Heart right ventricle (tissue), 16 donors: Measurements from ENCODE around the gene KIF5A. TPM values are rescaled to one million over a fixed set of nuclear protein-coding genes. Genes with fewer than 3 reads are reported as not detected.

ENCODE experiments used
- ATAC-seq, 8 donors: fragments of 200-7000 bp; cut with Tn5 transposase; one replicate each; pipeline ENCODE4 v1.9.1; 2020; ENCODE audit warnings: mild to moderate bottlenecking in 8 of 8, moderate library complexity in 8 of 8, moderate number of reproducible peaks in 1 of 8
- DNase-seq, 2 donors: peaks; one replicate each; pipeline ENCODE4 v3.0.0-alpha.2; 2020
- H3K27ac ChIP-seq, 10 donors: fragments of 200-600 bp; sonication (generic) in 2 of 10; one replicate each; pipeline versions ENCODE4 v1.5.0 to v1.8.0; 2020 to 2022; ENCODE audit warnings: mild to moderate bottlenecking in 3 of 10
- H3K27me3 ChIP-seq, 7 donors: fragments of 200-600 bp; one replicate each; pipeline ENCODE4 v1.8.0; 2021 to 2022; ENCODE audit warnings: mild to moderate bottlenecking in 2 of 7
- H3K36me3 ChIP-seq, 9 donors: fragments of 200-600 bp; sonication (generic) in 1 of 9; one replicate each; pipeline versions ENCODE4 v1.5.0 to v1.8.0; 2020 to 2022; ENCODE audit warnings: mild to moderate bottlenecking in 2 of 9
- H3K4me1 ChIP-seq, 9 donors: fragments of 200-600 bp; sonication (generic) in 1 of 9; one replicate each; pipeline versions ENCODE4 v1.5.0 to v1.8.0; 2020 to 2022; ENCODE audit warnings: mild to moderate bottlenecking in 4 of 9
- H3K4me3 ChIP-seq, 10 donors: fragments of 200-600 bp; sonication (generic) in 2 of 10; one replicate each; pipeline versions ENCODE4 v1.5.0 to v1.8.0; 2020 to 2022; ENCODE audit warnings: mild to moderate bottlenecking in 7 of 10, moderate library complexity in 2 of 10
- H3K9me3 ChIP-seq, 11 donors: fragments of 200-600 bp in 10 of 11; sonication (generic) in 2 of 11; one replicate each; pipeline versions ENCODE4 v1.5.0 to v1.8.0; 2013 to 2022; ENCODE audit warnings: mild to moderate bottlenecking in 2 of 11, control low read depth in 1 of 11, moderate library complexity in 1 of 11
- CTCF ChIP-seq, 9 donors: fragments of 200-600 bp; sonication (generic) in 2 of 9; IDR thresholded peaks; one replicate each; pipeline versions ENCODE4 v1.5.0 to v1.8.0; 2021 to 2022; ENCODE audit warnings: antibody characterized with exemption in 9 of 9, mild to moderate bottlenecking in 5 of 9, moderate library complexity in 1 of 9
- WGBS, 2 donors: extraction: QIAGEN DNeasy Blood & Tissue Kit; methylation state at CpG; one replicate each; pipeline ENCODE4 v1.1.7; 2013; ENCODE audit warnings: inconsistent platforms in 1 of 2; 5-methylcytosine and 5-hydroxymethylcytosine counted together
- intact Hi-C, 10 donors: fragments of 100-400 bp; cut with DNase I; formaldehyde crosslinking; loops; one replicate each; pipeline versions ENCODE4 v1.11.1 to v1.14.2; 2022
- polyA plus RNA-seq, 2 donors: library from polyadenylated mRNA; stranded (reverse); fragments of 200-250 nt; gene quantifications; one replicate each; pipeline ENCODE4 v1.2.3, GENCODE V29; 2013
- total RNA-seq, 10 donors: library from RNA; stranded (reverse); fragmentation: NEBNext Ultra II Directional in 3 of 10; extraction: Animal tissue kit (Norgen Biotek cat#: 25700) in 3 of 10; gene quantifications; one replicate each; pipeline versions ENCODE4 v1.2.1 to v1.2.4, GENCODE V29; 2021 to 2023
- donor health status: Arrhythmogenic right ventricular cardiomyopathy.
- donor health status: ischemic (EF 13 %, LVEDD 7.1; RV severe dilation, severe dysfunction).
- donor health status: healthy with polysubstance abuse.
- donor health status: DM: no; HTN: yes; CAD: no.
- donor health status: DM: no; HTN: no; CAD: no.
- donor health status: ischemic (EF 25% LVEDD 6.9; RV normal size, moderate dysfunction).
- donor health status: ischemic (EF 25% LVEDD 5.7; RV mildly dilated, moderate dysfunction).
- donor health status: healthy.
- donor health status: DM: yes; HTN: yes; CAD: no.
- donor health status: Ischemic cardiomyopathy.
- donor health status: ischemic (EF 35%, LVEDD 5.7; RV mildly dilated, moderate dysfunction).
- donor health status: nonischemic (EF 11% LVEDD 7.7; RV severe dilation, severe dysfunction).
- donor health status: DM: yes; HTN: yes; CAD: no.
- donor health status: PGD.
- donor health status: ischemic (EF 29% LVEDD 5.4; RV normal size, mild dysfunction).
- donor health status: nonischemic (EF 23%, LVEDD 6.1; RV moderate dilation, normal function).

KIF5A gene
- total and polyA plus RNA-seq, 12 donors: 0.05 to 0.29 (median 0.07) TPM; not detected in 5

DNA sequence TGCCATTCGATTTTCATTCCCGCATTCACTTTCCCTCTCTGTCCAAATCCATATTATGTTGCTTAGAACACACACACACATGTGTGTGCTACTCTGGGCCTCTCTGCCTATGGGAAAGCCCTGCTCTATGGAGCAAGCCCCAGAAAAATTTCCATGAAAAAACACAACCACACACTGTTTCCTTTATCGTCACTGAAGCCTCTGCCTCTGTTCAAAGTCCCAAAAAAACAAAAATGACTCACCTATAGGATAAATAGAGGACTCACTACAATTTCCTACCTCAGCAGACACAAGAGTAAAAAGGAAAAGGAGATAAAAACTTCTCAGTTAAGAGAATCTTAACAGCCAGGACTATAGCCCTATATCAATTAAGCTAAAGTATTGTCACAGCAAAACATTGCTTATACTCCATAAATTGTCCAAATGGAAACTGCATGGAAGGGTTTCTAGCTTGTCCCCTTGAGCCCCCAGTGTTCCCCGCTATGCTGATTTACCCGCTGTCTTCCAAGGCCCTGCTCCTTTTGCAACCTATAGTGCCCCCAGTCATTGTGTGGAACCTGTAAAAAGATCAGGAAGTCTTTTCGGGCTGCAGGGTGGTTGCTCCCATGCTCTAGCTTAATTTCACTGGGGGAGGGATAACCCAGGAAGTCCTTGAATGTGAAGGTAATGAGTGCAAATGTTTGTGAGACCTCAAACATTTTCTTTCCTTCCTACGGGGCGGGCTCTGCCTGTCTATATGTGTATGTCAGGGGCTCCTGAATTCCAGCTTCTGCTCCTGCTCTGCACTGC lies 30.0 kb downstream of the KIF5A start:
- Histone ChIP-seq H3K4me3 (no peak overlapping the region), H3K27ac (no peak overlapping the region), H3K36me3 (no peaks in the 10 kb centered on the region), H3K27me3 (peaks cover 0 to 10% (median 0%) of the 10 kb centered on the region in 7 donors), H3K4me1 (no peaks in the 10 kb centered on the region), H3K9me3 (no peaks in the 10 kb centered on the region)
- no peak for DNase-seq
- WGBS, 2 donors: 88 to 95% methylated on average over 8 of the region's 8 CpGs
- ATAC-seq: no peak
- intact Hi-C loops: no loop called here
- TF ChIP-seq CTCF (IDR thresholded peaks at IDR 0.05): no peak

DNA sequence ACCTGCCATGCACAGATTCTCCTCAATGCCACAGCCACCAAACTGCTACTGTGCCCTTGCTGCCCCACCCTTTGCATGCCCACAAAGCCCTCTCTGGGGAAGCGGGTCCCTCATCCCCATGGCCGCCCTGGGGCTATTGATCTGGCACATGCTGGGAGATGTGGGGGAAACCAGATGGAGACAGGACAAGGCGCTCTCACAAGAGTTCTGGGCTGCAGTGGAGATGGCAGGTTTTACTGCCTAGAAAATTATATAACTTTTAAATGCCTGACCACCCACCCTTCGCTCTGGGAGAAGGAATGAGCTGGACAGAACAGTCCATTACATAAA lies 30.6 kb downstream of the KIF5A start:
- no peak overlapping the region for H3K4me3 ChIP-seq
- H3K4me1 ChIP-seq: no peaks in the 10 kb centered on the region
- 92 to 93% methylated on average over 4 of the region's 4 CpGs for WGBS, 2 donors
- H3K27me3 ChIP-seq: peaks cover 0 to 10% (median 0%) of the 10 kb centered on the region in 7 donors
- TF ChIP-seq CTCF (IDR thresholded peaks at IDR 0.05): no peak
- DNase-seq (no peak), ATAC-seq (no peak)
- H3K27ac ChIP-seq: no peak overlapping the region
- no peaks in the 10 kb centered on the region for H3K36me3 ChIP-seq
- intact Hi-C loops: no loop called here
- no peaks in the 10 kb centered on the region for H3K9me3 ChIP-seq

DNA sequence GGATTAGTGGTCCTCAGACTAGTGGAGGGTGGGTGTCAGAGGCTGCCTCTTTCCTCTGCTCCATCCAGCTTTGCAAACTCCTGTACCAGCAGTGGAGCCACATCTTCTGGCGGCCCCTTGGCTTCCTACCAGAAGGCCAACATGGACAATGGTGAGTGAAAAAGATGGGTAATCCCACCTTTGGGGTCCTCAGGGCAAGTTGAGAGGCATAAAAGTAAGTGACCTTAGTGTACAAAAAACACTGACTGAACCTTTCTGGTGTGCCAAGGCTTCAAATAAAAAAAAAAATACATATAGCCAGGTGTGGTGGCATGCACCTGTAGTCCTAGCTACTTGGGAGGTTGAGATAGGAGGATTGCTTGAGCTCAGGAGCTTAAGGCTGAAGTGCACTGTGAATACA lies 32.0 kb downstream of the KIF5A start:
- no peak for TF ChIP-seq CTCF (IDR thresholded peaks at IDR 0.05)
- Histone ChIP-seq H3K36me3 (no peaks in the 10 kb centered on the region), H3K27me3 (peaks cover 0 to 16% (median 5%) of the 10 kb centered on the region in 7 donors), H3K27ac (no peak overlapping the region), H3K4me1 (no peaks in the 10 kb centered on the region), H3K4me3 (no peak overlapping the region), H3K9me3 (no peaks in the 10 kb centered on the region)
- DNase-seq (no peak), ATAC-seq (no peak)
- intact Hi-C loops: loop anchor here in 7 of 10 donors (2.0 kb wide), 3 partner anchors 39 to 51 kb away; partner anchors contain the start of gene B4GALNT1 (in 2 of the 7)
- 83% methylated on average over 1 of the region's 1 CpG for WGBS, 2 donors

DNA sequence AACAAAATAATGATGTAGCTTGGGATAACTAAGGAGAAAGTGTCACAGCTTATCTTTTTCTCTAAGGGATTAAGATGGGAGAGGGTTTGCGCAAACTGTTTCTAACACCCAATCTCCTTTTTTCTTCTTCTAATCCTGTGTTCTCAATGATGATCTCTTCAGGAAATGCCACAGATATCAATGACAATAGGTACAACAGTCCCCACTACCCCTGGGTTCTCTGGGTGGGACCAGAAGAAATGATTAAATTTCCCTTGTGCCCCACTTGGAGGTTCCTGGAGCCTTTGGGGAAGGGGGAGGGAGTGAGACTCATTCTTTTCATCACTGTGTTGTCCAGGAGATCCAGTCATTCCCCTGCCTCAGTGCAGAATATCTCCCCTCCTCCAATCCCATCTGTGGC lies 32.6 kb downstream of the KIF5A start:
- Histone ChIP-seq H3K4me1 (no peaks in the 10 kb centered on the region), H3K27ac (no peak overlapping the region), H3K27me3 (peaks cover 0 to 21% (median 5%) of the 10 kb centered on the region in 7 donors), H3K9me3 (no peaks in the 10 kb centered on the region), H3K36me3 (no peaks in the 10 kb centered on the region), H3K4me3 (no peak overlapping the region)
- DNase-seq (no peak), ATAC-seq (no peak)
- intact Hi-C loops: loop anchor here in 7 of 10 donors (2.0 kb wide), 3 partner anchors 38 to 50 kb away; partner anchors contain the start of gene B4GALNT1 (in 2 of the 7)
- no peak for TF ChIP-seq CTCF (IDR thresholded peaks at IDR 0.05)
- 95% methylated on average over 1 of the region's 1 CpG for WGBS, 2 donors
